IMR-90 (cell line): ENCODE data around the gene NUP153. TPM values are rescaled to one million over a fixed set of nuclear protein-coding genes. Genes with fewer than 3 reads are reported as not detected.
A peak's percentile ranks its signal among the peaks of the same experiment; 100 is the strongest.
"Not testable (repeated sequence)": the region's sequence is repeated elsewhere in the genome, so short reads cannot be mapped to it uniquely, and the experiment has no call there.

Experiments used
- ATAC-seq: fragments of 200-7000 bp; cut with Tn5 transposase; 2 replicates; pipeline ENCODE4 v1.9.1; 2020; ENCODE audit warnings: low read depth, mild to moderate bottlenecking, moderate library complexity
- BruUV-seq: library from RNA; stranded (reverse); fragments of 400-500 nt; replicated peaks from 2 replicates; lab custom pipeline; 2021; lab: Mats Ljungman, UMichigan
- CTCF ChIA-PET: fragments of 300-600 bp; formaldehyde crosslinking; extraction: SDS; loops from one replicate; lab custom pipeline; 2021; ENCODE audit warnings: antibody characterized with exemption; lab: Yijun Ruan, JAX
- POLR2A ChIA-PET: fragments of 300-600 bp; sonication (Branson Sonifier 250); formaldehyde crosslinking; loops from one replicate; lab custom pipeline; 2022; ENCODE audit warnings: antibody characterized with exemption; ENCODE audit not compliant: unreplicated experiment; lab: Charles Lee
- DNase-seq: peaks from one replicate; pipeline ENCODE4 v3.0.0; 2013
- H2AFZ ChIP-seq: replicated peaks from 2 replicates; pipeline ENCODE3; 2013; ENCODE audit warnings: low read length, mild to moderate bottlenecking; ENCODE audit not compliant: poor library complexity
- H2AK5ac ChIP-seq: 2 replicates; pipeline ENCODE4 v1.6.1; 2013; ENCODE audit warnings: low read depth, low read length, inconsistent platforms
- H2AK9ac ChIP-seq: replicated peaks from 2 replicates; pipeline ENCODE3; 2013; ENCODE audit warnings: mild to moderate bottlenecking, low read depth, low read length, moderate library complexity; ENCODE audit not compliant: poor library complexity
- H2BK120ac ChIP-seq: 2 replicates; pipeline ENCODE4 v1.6.1; 2013; ENCODE audit warnings: low read depth, low read length, inconsistent platforms
- H2BK15ac ChIP-seq: 3 replicates; pipeline ENCODE4 v1.6.1; 2013; ENCODE audit warnings: low read depth, low read length, inconsistent platforms
- H2BK20ac ChIP-seq: 2 replicates; pipeline ENCODE4 v1.6.1; 2013; ENCODE audit warnings: low read depth, mild to moderate bottlenecking, inconsistent platforms, low read length, moderate library complexity
- H2BK5ac ChIP-seq: 2 replicates; pipeline ENCODE4 v1.6.1; 2013; ENCODE audit warnings: mild to moderate bottlenecking, low read depth, low read length, inconsistent platforms; ENCODE audit not compliant: poor library complexity, severe bottlenecking
- H3K14ac ChIP-seq: replicated peaks from 2 replicates; pipeline ENCODE4 v1.6.1; 2013; ENCODE audit warnings: low read depth, low read length, inconsistent platforms
- H3K18ac ChIP-seq: 2 replicates; pipeline ENCODE4 v1.6.1; 2013; ENCODE audit warnings: low read depth, low read length, control low read depth
- H3K23ac ChIP-seq: 2 replicates; pipeline ENCODE4 v1.6.1; 2013; ENCODE audit warnings: low read depth, low read length, inconsistent platforms
- H3K27ac ChIP-seq: 2 replicates; pipeline ENCODE4 v1.5.1; 2013; ENCODE audit warnings: mild to moderate bottlenecking, control low read depth, low read length; ENCODE audit not compliant: insufficient read depth
- H3K27me3 ChIP-seq: 2 replicates; pipeline ENCODE4 v1.6.1; 2013; ENCODE audit warnings: low read length; ENCODE audit not compliant: control insufficient read depth, insufficient read depth
- H3K36me3 ChIP-seq: 2 replicates; pipeline ENCODE4 v1.6.1; 2013; ENCODE audit warnings: low read length, mixed read lengths; ENCODE audit not compliant: control insufficient read depth, insufficient read depth
- H3K4ac ChIP-seq: 2 replicates; pipeline ENCODE4 v1.6.1; 2013; ENCODE audit warnings: low read depth, low read length, inconsistent platforms
- H3K4me1 ChIP-seq: 2 replicates; pipeline ENCODE4 v1.6.1; 2013; ENCODE audit warnings: low read length, mixed read lengths; ENCODE audit not compliant: control insufficient read depth, insufficient read depth
- H3K4me2 ChIP-seq: 2 replicates; pipeline ENCODE4 v1.6.1; 2013; ENCODE audit warnings: low read depth, mild to moderate bottlenecking, control low read depth, low read length, moderate library complexity
- H3K4me3 ChIP-seq: 2 replicates; pipeline ENCODE4 v1.5.1; 2013; ENCODE audit warnings: low read depth, mild to moderate bottlenecking, control low read depth, low read length, moderate library complexity; ENCODE audit not compliant: insufficient read depth
- H3K56ac ChIP-seq: 2 replicates; pipeline ENCODE4 v1.6.1; 2013; ENCODE audit warnings: low read length, inconsistent platforms; ENCODE audit not compliant: insufficient read depth; ENCODE audit errors: extremely low read depth
- H3K79me1 ChIP-seq, 2 experiments: 2 replicates each; pipeline ENCODE4 v1.6.1; 2013; ENCODE audit warnings: low read length in 2 of 2, inconsistent platforms in 1 of 2, low read depth in 1 of 2
- H3K9ac ChIP-seq: 2 replicates; pipeline ENCODE4 v1.6.1; 2013; ENCODE audit warnings: low read depth, low read length, control low read depth
- H3K9me1 ChIP-seq: 2 replicates; pipeline ENCODE4 v1.6.1; 2013; ENCODE audit warnings: low read length, inconsistent platforms; ENCODE audit not compliant: insufficient read depth
- H3K9me3 ChIP-seq: 2 replicates; pipeline ENCODE4 v1.6.1; 2013; ENCODE audit warnings: low read length; ENCODE audit not compliant: control insufficient read depth, insufficient read depth
- H4K20me1 ChIP-seq: 2 replicates; pipeline ENCODE4 v1.6.1; 2013; ENCODE audit warnings: low read length, inconsistent platforms; ENCODE audit not compliant: insufficient read depth
- H4K5ac ChIP-seq: 2 replicates; pipeline ENCODE4 v1.6.1; 2013; ENCODE audit warnings: mild to moderate bottlenecking, low read depth, low read length, control low read depth
- H4K8ac ChIP-seq, 2 experiments: 2 replicates each; pipeline ENCODE4 v1.6.1; 2013; ENCODE audit warnings: low read depth in 2 of 2, low read length in 2 of 2, control low read depth in 1 of 2, inconsistent platforms in 1 of 2
- H4K91ac ChIP-seq: 2 replicates; pipeline ENCODE4 v1.6.1; 2013; ENCODE audit warnings: low read depth, low read length, inconsistent platforms; ENCODE audit not compliant: insufficient read depth
- CEBPB ChIP-seq: IDR thresholded peaks from 2 replicates; pipeline ENCODE4 v1.6.1; 2012; ENCODE audit warnings: low read depth, low read length, improper control_type of control experiment
- CTCF ChIP-seq: conservative IDR thresholded peaks from 2 replicates; pipeline ENCODE4 v1.5.1; 2012; ENCODE audit warnings: mild to moderate bottlenecking, low read depth, low read length, improper control_type of control experiment
- FOS ChIP-seq: fragments of 150-350 bp; IDR thresholded peaks from 2 replicates; pipeline ENCODE4 v1.6.1; 2016; ENCODE audit warnings: low read depth, low read length
- WGBS, 2 experiments: methylation state at CpG; one replicate each; pipeline versions ENCODE4 v1.1.5 to v1.1.7; 2013; ENCODE audit warnings: missing lambda C conversion rate in 2 of 2; ENCODE audit not compliant: insufficient read length in 1 of 2; ENCODE audit errors: extremely low coverage in 2 of 2; 5-methylcytosine and 5-hydroxymethylcytosine counted together
- dilution Hi-C: fragments of 300-500 bp; cut with HindIII; formaldehyde crosslinking; loops from one replicate; pipeline ENCODE4 v1.14.3; 2018; ENCODE audit warnings: low sequenced_read_pairs; ENCODE audit not compliant: unreplicated experiment
- in situ Hi-C: fragments of 300-500 bp; cut with MboI; formaldehyde crosslinking; loops from 3 replicates; pipeline ENCODE4 v1.14.3; 2019; ENCODE audit warnings: low sequenced_read_pairs, inconsistent platforms, mixed read lengths
- intact Hi-C: fragments of 100-400 bp; cut with micrococcal nuclease; formaldehyde crosslinking; loops from 2 replicates; pipeline ENCODE4 v1.10.0; 2022
- polyA plus RNA-seq, 3 experiments: library from polyadenylated mRNA; depleted of rRNA; stranded (reverse); fragments of >200 nt; gene quantifications; 2 replicates each; pipeline ENCODE4 v1.2.3, GENCODE V29; 2012; ENCODE audit warnings: low replicate concordance in 1 of 3
- total RNA-seq: library from RNA; depleted of rRNA; stranded (reverse); fragments of >200 nt; gene quantifications from 2 replicates; pipeline ENCODE4 v1.2.3, GENCODE V29; 2012

The NUP153 gene
- total and polyA plus RNA-seq, 2 of the 4 experiments (the other 2 are of a cell fraction) = 17.2 to 39.4 TPM

GRCh38 chr6:17737704-17738252, 31.1 kb upstream of the NUP153 start:
- no peak overlapping the region for H2AK5ac ChIP-seq
- no peak overlapping the region for H2BK120ac ChIP-seq
- WGBS, 2 experiments = no CpG with 5 or more reads among the region's 1 CpG
- H2BK15ac ChIP-seq = no peak overlapping the region
- no peak overlapping the region for H3K4ac ChIP-seq
- no peak for ATAC-seq
- no peak overlapping the region for H2AK9ac ChIP-seq
- H3K9me3 ChIP-seq = peaks cover 9% of the 10 kb centered on the region
- CTCF ChIA-PET = no interaction called here
- no peak overlapping the region for H3K56ac ChIP-seq
- no peaks in the 10 kb centered on the region for H3K36me3 ChIP-seq
- no peaks in the 10 kb centered on the region for H3K79me1 ChIP-seq
- in situ Hi-C loops (no loop called here), intact Hi-C loops (no loop called here), dilution Hi-C loops (no loop called here)
- no peak overlapping the region for H3K18ac ChIP-seq
- H3K14ac ChIP-seq = no peak overlapping the region
- no TSS peak for BruUV-seq
- no peak overlapping the region for H4K5ac ChIP-seq
- no peaks in the 10 kb centered on the region for H3K4me1 ChIP-seq
- no peak overlapping the region for H3K27ac ChIP-seq
- no peak overlapping the region for H3K23ac ChIP-seq
- no peak overlapping the region for H3K4me3 ChIP-seq
- H3K9me1 ChIP-seq = no peaks in the 10 kb centered on the region
- no peak overlapping the region for H3K4me2 ChIP-seq
- H3K27me3 ChIP-seq = no peaks in the 10 kb centered on the region
- DNase-seq = no peak
- no peak overlapping the region for H4K91ac ChIP-seq
- no peak overlapping the region for H2BK5ac ChIP-seq
- H3K9ac ChIP-seq = no peak overlapping the region
- POLR2A ChIA-PET = no interaction called here
- TF ChIP-seq CTCF = no peak
- TF ChIP-seq CEBPB = 0 out of 2 replicates have a peak, but pooled peaks have one; percentile 7
- TF ChIP-seq FOS = no peak
- H2AFZ ChIP-seq = no peak overlapping the region
- H2BK20ac ChIP-seq = no peak overlapping the region
- no peak overlapping the region for H4K8ac ChIP-seq
- H4K20me1 ChIP-seq = no peaks in the 10 kb centered on the region

- H2AK9ac ChIP-seq, intact Hi-C loops, H3K4ac ChIP-seq, H2BK120ac ChIP-seq, H4K5ac ChIP-seq, H2BK20ac ChIP-seq, DNase-seq, H2BK5ac ChIP-seq, H3K23ac ChIP-seq, H3K14ac ChIP-seq, H4K91ac ChIP-seq, H3K9me3 ChIP-seq, dilution Hi-C loops, H3K9ac ChIP-seq, H3K36me3 ChIP-seq, H3K18ac ChIP-seq, H3K56ac ChIP-seq, H3K4me1 ChIP-seq, in situ Hi-C loops, H3K79me1 ChIP-seq, POLR2A ChIA-PET, H2BK15ac ChIP-seq, H3K4me2 ChIP-seq, H3K9me1 ChIP-seq, H4K8ac ChIP-seq, H4K20me1 ChIP-seq, H3K4me3 ChIP-seq, H2AFZ ChIP-seq, H2AK5ac ChIP-seq, ATAC-seq, H3K27ac ChIP-seq, BruUV-seq, CTCF ChIA-PET, H3K27me3 ChIP-seq: not testable (repeated sequence)
- WGBS, 2 experiments = no CpG with 5 or more reads among the region's 27 CpGs
Measured at GRCh38 chr6:17735311-17735710, 28.6 kb upstream of the NUP153 start.
